Head of caudate nucleus (tissue), 42 donors: Measurements from ENCODE around the gene ZNG1C.
A peak's percentile ranks its signal among the peaks of the same experiment; 100 is the strongest.
"Not testable (repeated sequence)": the region's sequence is repeated elsewhere in the genome, so short reads cannot be mapped to it uniquely, and the experiment has no call there.

Experiments used
- DNase-seq, 42 donors: peaks; one replicate each; pipeline versions ENCODE4 v3.0.0 to v3.0.0-alpha.2; 2020 to 2021; ENCODE audit warnings: mixed read lengths in 7 of 42
- intact Hi-C: fragments of 100-400 bp; cut with DNase I; formaldehyde crosslinking; loops from one replicate; pipeline ENCODE4 v1.15.0; 2022

The ZNG1C gene

DNA sequence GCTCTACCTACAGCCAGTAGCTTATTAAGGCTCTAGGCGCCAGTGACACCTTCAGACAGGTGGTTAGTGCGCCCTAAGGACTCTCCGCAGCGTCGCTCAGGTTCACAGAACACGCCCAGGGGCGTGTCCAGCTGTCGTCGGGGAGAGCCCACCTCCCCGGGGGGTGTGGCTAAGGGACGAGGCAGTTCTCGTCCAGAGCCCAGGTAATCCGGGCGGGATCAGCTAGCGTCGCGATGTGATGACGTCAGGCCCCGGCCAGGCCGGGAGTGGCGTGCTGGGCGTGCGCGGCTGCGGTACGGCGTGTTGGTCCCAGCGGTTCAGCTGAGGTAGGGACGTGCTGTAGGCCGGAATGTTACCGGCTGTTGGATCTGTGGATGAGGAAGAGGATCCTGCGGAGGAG lies at the start of gene ZNG1C:
Gene ZNG1C (plus strand): TSS at position 301 of the 400 bp plus-strand sequence. CDS start 49 bp downstream, at position 350.
- DNase-seq = not testable (repeated sequence)

DNA sequence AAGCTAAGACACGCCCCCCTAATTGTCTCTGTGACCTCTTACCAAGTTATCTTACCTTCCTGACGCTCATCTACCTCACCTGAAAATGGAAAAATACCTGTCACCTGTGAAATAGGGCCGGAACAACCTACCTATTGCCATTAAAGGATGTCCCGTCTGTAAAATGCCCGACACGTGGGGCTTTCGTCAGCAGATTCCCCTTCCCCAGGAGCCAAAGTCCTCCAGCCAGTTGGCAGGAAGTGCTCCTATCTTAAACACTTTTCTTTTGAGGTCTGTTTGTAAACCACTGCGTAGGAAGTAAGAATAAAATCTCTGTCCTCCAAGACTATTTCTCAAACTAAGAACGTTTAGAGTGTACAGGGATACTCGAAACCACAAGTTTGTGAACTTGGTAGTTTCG lies 654 bp downstream of the ZNG1C start:
- DNase-seq, intact Hi-C loops: not testable (repeated sequence)

More for the DNA sequence above, at the start of gene ZNG1C:
- intact Hi-C loops = not testable (repeated sequence)

DNA sequence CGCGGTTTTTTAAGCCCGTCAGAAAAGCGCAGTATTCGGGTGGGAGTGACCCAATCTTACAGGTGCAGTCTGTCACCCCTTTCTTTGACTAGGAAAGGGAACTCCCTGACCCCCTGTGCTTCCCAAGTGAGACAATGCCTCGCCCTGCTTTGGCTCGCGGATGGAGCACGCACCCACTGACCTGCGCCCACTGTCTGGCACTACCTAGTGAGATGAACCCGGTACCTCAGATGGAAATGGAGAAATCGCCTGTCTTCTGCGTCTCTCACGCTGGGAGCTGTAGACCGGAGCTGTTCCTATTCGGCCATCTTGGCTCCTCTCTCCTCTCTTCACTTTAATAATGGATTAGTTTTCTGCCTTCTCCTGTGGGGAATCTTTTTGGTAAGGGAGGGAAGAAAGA lies 39.3 kb downstream of the ZNG1C start:
- intact Hi-C loops = not testable (repeated sequence)
- DNase-seq = peak in 1 of 42 donors; percentile 3

DNA sequence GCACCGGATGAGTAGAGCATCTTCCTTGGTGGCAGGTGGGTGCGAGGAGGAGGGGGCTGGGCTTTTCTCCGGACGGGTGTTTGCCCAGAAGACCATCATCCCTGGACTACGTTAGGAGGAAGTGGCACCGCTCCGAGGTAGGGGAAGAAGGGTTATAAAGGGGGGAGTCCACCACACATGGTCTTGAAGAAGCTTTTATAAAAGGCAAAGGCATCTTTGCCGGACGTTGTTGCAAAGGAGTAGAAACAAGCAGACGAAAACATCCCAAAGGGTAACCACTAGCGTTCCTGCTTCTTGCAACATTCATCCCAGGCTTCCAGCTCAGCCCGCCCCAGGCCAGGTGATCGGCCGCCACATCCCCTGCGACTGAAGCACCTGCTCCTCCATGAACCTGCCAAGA lies 60.8 kb downstream of the ZNG1C start, which contains the start of gene FOXD4L3:
Gene FOXD4L3 (plus strand): TSS at position 301 of the 400 bp plus-strand sequence. CDS start 85 bp downstream, at position 386.
- DNase-seq, intact Hi-C loops: not testable (repeated sequence)

DNA sequence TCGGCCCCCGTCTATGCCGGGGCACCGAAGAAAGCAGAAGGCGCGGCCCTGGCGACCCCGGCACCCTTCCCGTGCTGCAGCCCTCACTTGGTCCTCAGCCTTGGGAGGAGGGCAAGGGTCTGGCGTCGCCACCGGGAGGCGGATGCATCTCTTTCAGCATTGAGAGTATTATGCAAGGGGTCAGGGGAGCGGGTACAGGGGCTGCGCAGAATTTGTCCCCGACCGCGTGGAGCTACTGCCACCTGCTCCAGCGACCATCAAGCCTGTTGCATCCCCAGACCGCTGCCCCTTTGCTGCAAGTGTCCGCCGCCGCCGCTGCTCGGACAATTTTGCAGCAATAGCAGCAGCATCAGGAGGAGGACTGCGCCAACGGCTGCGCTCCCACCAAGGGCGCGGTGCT lies 62.0 kb downstream of the ZNG1C start:
- intact Hi-C loops, DNase-seq: not testable (repeated sequence)

DNA sequence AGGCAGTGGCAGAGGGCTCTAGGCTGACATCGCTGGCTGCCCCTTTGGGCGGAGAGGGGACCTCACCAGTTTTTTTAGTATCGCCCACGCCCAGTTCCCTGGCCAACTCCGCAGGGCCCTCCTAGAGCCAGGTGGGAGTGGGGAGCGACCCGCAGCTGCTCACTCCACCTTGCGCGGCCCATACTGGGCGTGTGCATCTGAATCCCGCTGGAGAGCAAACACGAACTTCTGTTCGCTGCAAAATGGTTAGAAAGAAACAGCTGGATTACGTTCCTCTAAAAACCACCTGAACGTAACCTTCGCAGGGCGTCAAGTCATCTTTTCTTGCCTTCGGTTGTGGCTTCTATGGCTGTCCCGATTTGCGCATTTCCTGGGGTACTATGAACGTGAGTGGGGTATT lies 62.4 kb downstream of the ZNG1C start:
- DNase-seq, intact Hi-C loops: not testable (repeated sequence)

DNA sequence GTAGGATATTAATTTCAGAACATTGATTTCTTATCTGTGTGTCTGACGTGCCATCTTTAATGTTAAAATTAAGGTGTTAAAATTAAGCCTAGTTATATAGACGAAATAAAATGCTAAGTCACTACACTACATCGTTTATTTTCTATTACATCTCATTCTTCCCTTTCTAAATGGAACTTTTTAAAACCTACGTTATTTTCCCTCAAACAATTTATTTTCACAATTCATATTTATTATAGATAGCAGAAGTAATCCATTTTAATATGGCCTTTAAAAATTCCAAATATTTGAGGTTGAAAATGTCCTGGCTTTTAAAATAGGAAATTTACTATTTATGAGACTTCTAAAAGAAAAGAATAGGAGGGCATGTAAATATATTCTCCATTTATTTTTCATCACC lies 63.0 kb downstream of the ZNG1C start:
- DNase-seq, intact Hi-C loops: not testable (repeated sequence)

DNA sequence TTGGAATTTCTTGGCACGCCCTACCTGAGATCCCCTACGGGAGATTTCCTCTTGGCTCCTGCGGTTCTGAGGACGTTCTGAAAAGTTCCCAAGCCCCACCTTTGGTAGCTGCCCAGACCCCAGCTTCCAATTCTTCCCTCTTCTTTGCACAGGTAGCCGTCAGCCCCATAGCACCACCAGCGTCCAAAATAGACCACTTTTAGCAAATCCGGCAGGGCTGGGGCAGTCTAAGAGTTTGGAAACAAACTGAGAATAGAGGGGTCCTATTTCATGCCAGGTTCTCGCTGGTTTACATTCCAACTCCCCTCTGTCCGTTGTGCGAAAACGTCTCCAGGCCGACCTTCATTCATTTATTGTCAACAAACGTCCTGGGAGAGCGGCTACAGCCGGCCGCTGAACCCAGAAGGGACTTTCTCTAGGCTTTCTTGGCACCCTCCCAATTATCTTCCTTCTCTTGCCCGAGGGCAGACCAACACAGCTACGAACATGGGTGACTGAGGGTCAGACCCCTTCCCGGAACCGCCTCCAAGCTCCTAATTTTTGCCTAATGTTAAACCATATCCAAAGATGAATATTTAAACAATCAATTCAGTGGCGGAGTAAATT lies 64.0 kb downstream of the ZNG1C start:
- DNase-seq, intact Hi-C loops: not testable (repeated sequence)

DNA sequence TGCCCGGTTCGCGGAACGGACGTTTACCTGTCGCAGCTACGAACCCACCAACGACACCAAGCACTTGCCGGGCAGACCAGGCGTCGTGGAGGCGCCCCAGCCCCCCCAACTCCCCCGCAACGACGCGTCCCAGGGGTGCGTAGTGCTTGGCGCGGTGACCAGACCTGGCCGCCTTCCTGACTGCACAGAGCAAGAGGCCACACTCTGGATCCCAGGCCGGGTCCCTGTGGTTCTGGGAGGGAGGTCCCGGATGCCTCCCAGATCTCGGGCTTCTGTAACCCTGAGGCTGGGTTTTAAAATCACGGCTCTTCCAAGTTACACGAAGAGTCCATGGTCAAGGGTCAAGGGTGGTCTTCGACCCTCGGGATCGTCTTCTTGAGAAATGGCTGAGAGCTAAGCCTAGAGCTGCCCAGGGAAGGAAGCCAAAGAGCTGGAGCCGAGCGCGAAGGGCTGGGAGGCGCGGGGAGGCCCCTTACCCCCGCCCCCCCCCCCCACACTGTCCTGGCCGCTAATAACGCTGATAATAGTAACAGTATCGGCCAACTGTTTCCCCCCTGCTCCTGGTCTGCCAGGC lies 64.7 kb downstream of the ZNG1C start:
- intact Hi-C loops = not testable (repeated sequence)
- peak in 1 of 42 donors; percentile 3 for DNase-seq

DNA sequence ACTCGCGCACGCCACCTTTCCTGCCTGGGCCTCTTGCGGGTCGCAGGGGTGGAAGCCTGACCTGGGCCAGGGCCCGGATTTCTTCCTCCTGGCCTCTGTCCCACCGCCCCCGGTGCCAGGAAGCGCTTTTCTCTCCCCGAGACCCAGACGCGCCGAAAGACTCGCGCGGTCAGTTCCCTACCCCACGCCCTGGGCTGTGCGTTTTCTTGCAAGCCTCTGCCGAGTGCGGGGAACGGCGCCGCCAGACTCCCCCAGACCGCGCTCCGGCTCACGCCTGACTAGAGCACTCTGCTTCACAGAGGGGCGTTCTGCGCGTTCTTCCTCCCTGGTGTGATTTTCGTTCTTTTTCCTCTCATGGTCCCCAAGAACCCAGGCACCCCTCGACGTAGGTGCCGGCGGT lies 65.3 kb downstream of the ZNG1C start:
- DNase-seq, intact Hi-C loops: not testable (repeated sequence)

DNA sequence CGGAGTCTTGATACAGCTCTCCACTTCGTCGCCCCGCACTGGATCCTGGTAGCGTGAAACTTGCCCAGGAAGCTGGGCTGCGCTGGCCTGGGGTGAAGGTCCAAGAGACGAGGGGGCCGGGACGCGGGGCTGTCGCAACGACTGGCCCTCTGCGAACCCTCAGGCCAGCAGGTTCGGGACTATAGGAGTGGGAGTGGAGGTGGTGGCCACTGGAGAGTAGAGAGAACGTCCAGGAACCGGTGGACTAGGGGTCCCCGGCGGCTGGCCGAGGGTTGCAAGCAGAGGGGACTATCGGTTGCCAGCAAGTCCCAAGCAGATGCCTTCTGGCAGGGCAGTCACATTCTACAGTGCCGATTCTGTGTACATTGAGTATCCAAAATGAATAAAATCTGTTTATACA lies 65.9 kb downstream of the ZNG1C start:
- not testable (repeated sequence) for DNase-seq

DNA sequence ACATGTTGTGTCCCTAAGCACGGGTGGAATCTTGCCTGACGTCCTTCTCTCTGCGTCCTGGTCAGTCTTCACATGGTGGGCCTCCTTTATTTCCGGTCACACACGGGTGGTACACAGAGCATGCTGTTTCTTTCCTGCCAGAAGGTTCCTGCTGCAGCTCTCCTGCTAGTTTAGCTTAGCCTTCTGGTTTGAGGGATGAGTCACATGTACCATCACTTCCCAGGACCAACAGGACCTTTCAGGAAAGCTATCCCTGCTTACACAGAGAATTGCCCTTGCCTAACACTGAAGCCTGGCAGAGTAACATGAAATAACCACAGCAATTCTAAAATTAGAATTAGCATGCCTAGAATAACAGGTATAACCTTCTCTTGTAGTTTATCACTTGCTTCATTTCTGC lies 69.4 kb downstream of the ZNG1C start:
- DNase-seq, intact Hi-C loops: not testable (repeated sequence)

More for the DNA sequence above, 65.9 kb downstream of the ZNG1C start:
- intact Hi-C loops = not testable (repeated sequence)

DNA sequence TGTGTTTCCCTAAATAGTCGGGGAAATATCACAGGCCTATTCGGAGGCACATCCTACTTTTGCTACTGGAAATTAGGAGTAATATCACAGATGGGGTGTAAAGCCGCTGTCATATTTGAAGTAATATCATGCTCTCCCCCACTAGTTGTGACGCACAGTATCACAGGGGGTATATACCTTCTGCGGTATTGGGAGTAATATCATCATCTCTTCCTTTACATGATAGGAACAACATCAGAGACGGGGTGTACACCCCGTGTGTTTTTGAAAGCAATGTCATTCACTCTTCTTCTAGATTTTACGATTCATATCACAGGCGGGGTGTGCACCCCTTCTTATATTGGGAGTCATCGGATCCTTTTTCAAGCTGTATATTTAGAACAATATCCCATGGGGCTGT lies 76.4 kb downstream of the ZNG1C start:
- DNase-seq, intact Hi-C loops: not testable (repeated sequence)

DNA sequence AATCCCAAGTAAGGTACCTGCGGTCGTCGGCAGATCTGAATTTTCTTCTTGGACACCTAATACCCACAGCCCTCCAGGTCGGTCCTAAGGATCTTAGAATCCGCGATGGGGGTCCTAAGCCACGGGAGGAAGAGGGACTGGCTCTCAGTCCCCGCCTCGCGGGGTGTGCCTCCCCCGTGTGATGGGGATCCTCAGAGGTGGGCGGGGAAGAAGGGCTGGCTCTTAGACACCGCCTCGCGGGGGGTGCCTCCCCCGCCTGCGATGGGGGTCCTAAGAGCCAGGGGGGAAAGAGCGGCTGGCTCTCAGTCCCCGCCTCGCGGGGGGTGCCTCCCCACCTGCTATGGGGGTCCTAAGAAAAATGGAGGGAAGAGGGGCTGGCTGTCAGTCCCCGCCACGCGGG lies 82.0 kb downstream of the ZNG1C start:
- intact Hi-C loops, DNase-seq: not testable (repeated sequence)

DNA sequence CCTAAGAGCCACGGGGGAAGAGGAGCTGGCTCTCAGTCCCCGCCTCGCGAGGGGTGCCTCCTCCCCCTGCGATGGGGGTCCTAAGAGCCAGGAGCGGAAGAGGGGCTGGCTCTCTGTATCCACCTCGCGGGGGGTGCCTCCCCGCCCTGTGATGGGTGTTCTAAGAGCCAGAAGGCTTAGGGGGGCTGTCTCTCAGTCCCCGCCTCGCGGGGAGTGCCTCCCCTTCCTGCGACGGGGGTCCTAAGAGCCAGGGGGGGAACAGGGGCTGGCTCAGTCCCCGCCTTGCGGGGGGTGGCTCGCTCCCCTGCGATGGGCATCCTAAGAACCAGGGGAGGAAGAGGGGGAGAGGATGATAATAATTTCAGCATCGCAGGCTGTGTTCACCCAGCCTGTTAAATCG lies 82.7 kb downstream of the ZNG1C start:
- DNase-seq, intact Hi-C loops: not testable (repeated sequence)

DNA sequence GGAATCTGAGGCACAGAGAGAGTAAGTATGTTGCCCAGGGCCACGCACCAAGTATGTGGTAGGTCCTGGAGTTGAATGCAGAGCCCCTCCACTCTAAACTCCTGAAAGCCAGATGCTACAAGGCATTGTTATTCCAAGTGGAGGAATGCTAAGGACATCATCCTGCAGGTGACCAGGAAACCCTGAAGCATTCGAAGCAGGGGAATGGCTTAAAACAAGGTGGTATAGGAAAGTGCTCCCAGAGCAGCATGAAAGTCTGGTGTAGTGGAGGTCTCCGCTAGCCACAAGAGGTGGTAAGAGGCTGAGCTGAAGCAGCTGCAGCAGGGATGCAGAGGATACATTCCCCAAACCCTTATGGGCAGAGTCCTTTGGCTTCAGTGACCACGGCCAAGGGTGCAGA lies 87.3 kb downstream of the ZNG1C start:
- intact Hi-C loops, DNase-seq: not testable (repeated sequence)

DNA sequence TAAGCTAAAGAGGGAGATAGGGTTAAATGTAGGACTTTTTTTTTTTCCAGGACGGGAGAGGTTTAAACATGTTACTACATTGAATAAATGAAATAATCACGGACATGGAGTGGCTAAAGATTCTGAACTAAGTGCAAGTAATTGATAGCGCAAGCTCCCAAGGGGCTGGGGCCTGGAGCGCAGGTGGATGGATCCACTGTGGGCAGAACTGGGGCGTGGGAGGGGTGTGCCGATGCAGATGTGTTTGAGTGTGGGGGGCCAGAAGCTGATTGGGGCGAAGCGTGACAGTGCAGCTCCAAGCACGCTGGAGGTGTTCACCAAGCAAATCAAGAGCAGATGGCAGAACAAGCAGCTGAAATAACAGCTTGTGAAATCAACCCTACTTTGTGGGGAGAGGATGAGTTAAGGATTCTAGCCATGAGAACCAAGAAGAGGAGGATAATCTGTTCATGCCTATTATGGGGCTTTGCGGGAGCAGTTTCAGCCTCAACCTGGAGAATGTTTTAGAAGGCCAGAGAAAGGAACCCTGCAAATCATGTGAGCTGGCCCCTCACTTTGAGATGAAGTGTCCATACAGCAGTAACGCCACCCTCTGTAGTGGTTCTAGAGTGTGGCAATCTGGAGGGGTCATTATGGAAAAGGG lies 88.9 kb downstream of the ZNG1C start:
- DNase-seq, intact Hi-C loops: not testable (repeated sequence)

DNA sequence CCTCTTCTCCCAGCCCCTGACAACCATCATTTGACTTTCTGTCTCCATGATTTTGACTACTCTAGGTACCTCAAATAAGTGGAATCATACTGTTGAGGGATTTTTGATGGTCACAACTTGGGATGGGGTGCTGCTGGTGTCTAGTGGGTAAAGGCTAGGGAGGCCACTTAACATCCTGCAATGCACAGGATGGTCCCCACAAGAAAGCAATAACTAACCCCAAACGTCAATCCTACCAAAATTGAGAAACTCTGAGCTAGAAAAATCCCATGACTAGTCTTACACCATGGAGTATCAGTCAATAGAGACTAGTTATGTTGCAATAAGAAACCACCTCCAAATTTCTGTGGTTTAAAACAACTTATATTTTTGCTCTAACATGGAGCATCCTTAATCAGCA lies 90.3 kb downstream of the ZNG1C start:
- intact Hi-C loops, DNase-seq: not testable (repeated sequence)

DNA sequence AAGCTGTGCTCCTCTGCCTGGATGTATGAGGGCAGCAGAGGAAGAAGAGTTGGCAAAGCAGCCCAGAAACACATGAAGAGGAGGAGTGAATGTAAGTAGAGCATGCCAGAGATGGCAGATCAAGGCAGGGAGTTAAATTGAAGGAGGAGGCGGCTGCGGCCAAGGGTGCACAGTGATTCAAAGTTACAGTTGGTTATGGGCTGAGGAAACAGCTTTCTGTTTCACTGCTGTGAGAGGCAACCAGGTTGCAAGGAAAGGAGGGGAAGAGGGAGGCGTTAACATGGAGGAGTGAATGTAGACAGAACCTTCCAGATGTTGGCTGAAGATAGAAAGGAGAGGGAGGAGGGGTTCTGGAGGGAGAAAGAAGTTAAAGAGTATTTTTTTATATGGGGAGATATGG lies 94.2 kb downstream of the ZNG1C start:
- DNase-seq, intact Hi-C loops: not testable (repeated sequence)
